SK-N-SH (cell line): ENCODE data around the gene C10orf143. TPM values are rescaled to one million over a fixed set of nuclear protein-coding genes. Genes with fewer than 3 reads are reported as not detected.

Experiments used
- CTCF ChIA-PET: fragments of 300-600, 350-600 bp; formaldehyde crosslinking; extraction: SDS; loops from one replicate; lab custom pipeline; 2021; lab: Yijun Ruan, JAX
- POLR2A ChIA-PET: fragments of 350-600 bp; sonication (Branson Sonifier 250); formaldehyde crosslinking; extraction: SDS; loops from one replicate; lab custom pipeline; 2020; ENCODE audit warnings: antibody characterized with exemption, inconsistent platforms; lab: Yijun Ruan, JAX
- DNase-seq: peaks from one replicate; pipeline ENCODE4 v3.0.0; 2012
- H2AFZ ChIP-seq: fragments of 200-600 bp; sonication (generic); 2 replicates; pipeline ENCODE4 v1.8.1; 2016; ENCODE audit warnings: antibody characterized with exemption, mild to moderate bottlenecking, low read depth
- H3F3A ChIP-seq: fragments of 200-600 bp; sonication (generic); replicated peaks from 2 replicates; pipeline ENCODE3; 2016; ENCODE audit warnings: antibody characterized with exemption, mild to moderate bottlenecking; ENCODE audit not compliant: insufficient read depth
- H3K27ac ChIP-seq, 2 experiments: fragments of 200-500 bp in 1 of 2; fragments of 200-600 bp in 1 of 2; sonication (Bioruptor generic) in 1 of 2; sonication (generic), shearing (Covaris generic) in 1 of 2; 2 replicates each; pipeline versions ENCODE4 v1.5.1 to v1.6.1; 2014 to 2016; ENCODE audit warnings: low read depth in 2 of 2, inconsistent platforms in 1 of 2, low read length in 1 of 2, mild to moderate bottlenecking in 1 of 2, mixed read lengths in 1 of 2
- H3K27me3 ChIP-seq: fragments of 200-600 bp; sonication (generic), shearing (Covaris generic); 2 replicates; pipeline ENCODE4 v1.6.1; 2016; ENCODE audit warnings: mixed run types; ENCODE audit not compliant: insufficient read depth
- H3K36me3 ChIP-seq, 2 experiments: fragments of 200-500 bp in 1 of 2; fragments of 200-600 bp in 1 of 2; sonication (Bioruptor generic) in 1 of 2; sonication (generic) in 1 of 2; replicated peaks in 1 of 2; 2 replicates each; pipeline versions ENCODE3 to v1.5.1; 2014 to 2016; ENCODE audit warnings: low read length in 1 of 2, mild to moderate bottlenecking in 1 of 2; ENCODE audit not compliant: insufficient read depth in 2 of 2, control insufficient read depth in 1 of 2
- H3K4me1 ChIP-seq, 2 experiments: fragments of 200-500 bp in 1 of 2; fragments of 200-600 bp in 1 of 2; sonication (Bioruptor generic) in 1 of 2; sonication (generic), shearing (Covaris generic) in 1 of 2; 2 replicates each; pipeline versions ENCODE4 v1.5.1 to v1.6.1; 2014 to 2016; ENCODE audit warnings: low read depth in 1 of 2, low read length in 1 of 2, mixed run types in 1 of 2; ENCODE audit not compliant: insufficient read depth in 2 of 2, control insufficient read depth in 1 of 2
- H3K4me2 ChIP-seq: fragments of 200-600 bp; sonication (generic), shearing (Covaris generic); 2 replicates; pipeline ENCODE4 v1.6.1; 2017; ENCODE audit warnings: mixed run types
- H3K4me3 ChIP-seq, 2 experiments: fragments of 200-500 bp in 1 of 2; fragments of 200-600 bp in 1 of 2; sonication (Bioruptor generic) in 1 of 2; sonication (generic), shearing (Covaris generic) in 1 of 2; 2 replicates each; pipeline versions ENCODE4 v1.5.1 to v1.8.1; 2014 to 2016; ENCODE audit warnings: low read depth in 2 of 2, inconsistent platforms in 1 of 2, low read length in 1 of 2, mild to moderate bottlenecking in 1 of 2, mixed read lengths in 1 of 2, moderate library complexity in 1 of 2
- H3K79me2 ChIP-seq: fragments of 200-600 bp; sonication (generic); 2 replicates; pipeline ENCODE4 v1.8.1; 2017; ENCODE audit warnings: mild to moderate bottlenecking; ENCODE audit not compliant: insufficient read depth
- H3K9ac ChIP-seq: fragments of 200-600 bp; sonication (generic); 2 replicates; pipeline ENCODE4 v1.6.1; 2017; ENCODE audit warnings: mixed run types
- H3K9me2 ChIP-seq: fragments of 200-600 bp; sonication (generic); 2 replicates; pipeline ENCODE4 v1.6.1; 2017; ENCODE audit warnings: mixed run types
- H3K9me3 ChIP-seq: fragments of 200-600 bp; sonication (generic); 2 replicates; pipeline ENCODE4 v1.6.1; 2017; ENCODE audit warnings: mixed run types, mild to moderate bottlenecking, moderate library complexity
- H4K20me1 ChIP-seq: fragments of 200-600 bp; sonication (generic); 2 replicates; pipeline ENCODE4 v1.6.1; 2017; ENCODE audit warnings: mild to moderate bottlenecking, mixed run types; ENCODE audit not compliant: insufficient read depth
- CTCF ChIP-seq: fragments of 200-600 bp; sonication (generic); IDR thresholded peaks from 2 replicates; pipeline ENCODE4 v1.6.1; 2017; ENCODE audit warnings: antibody characterized with exemption, mild to moderate bottlenecking, moderate library complexity
- ELF1 ChIP-seq: IDR thresholded peaks from 2 replicates; pipeline ENCODE4 v1.4.0; 2012
- EP300 ChIP-seq, 2 experiments: IDR thresholded peaks; 2 replicates each; pipeline versions ENCODE4 v1.4.0 to v1.6.1; 2012; ENCODE audit warnings: borderline replicate concordance in 1 of 2, low read depth in 1 of 2, low read length in 1 of 2
- FOXJ3 ChIP-seq: sonication (generic); formaldehyde crosslinking; IDR thresholded peaks from 2 replicates; pipeline ENCODE4 v1.5.1; 2020; ENCODE audit warnings: mild to moderate bottlenecking, missing genetic modification reagents
- FOXM1 ChIP-seq: IDR thresholded peaks from 2 replicates; pipeline ENCODE4 v1.4.0; 2012; ENCODE audit warnings: low read depth, mild to moderate bottlenecking
- NFIC ChIP-seq: IDR thresholded peaks from 2 replicates; pipeline ENCODE4 v1.4.0; 2012; ENCODE audit warnings: borderline replicate concordance
- NRF1 ChIP-seq: IDR thresholded peaks from 2 replicates; pipeline ENCODE4 v1.6.1; 2012; ENCODE audit warnings: low read depth, mild to moderate bottlenecking, low read length
- RFX5 ChIP-seq: IDR thresholded peaks from 2 replicates; pipeline ENCODE4 v1.6.1; 2012; ENCODE audit warnings: mild to moderate bottlenecking, improper control_type of control experiment, low read length
- TCF12 ChIP-seq: IDR thresholded peaks from 2 replicates; pipeline ENCODE4 v1.4.0; 2012
- USF1 ChIP-seq: IDR thresholded peaks from 2 replicates; pipeline ENCODE4 v1.4.0; 2012; ENCODE audit warnings: low read depth, borderline replicate concordance
- WGBS: methylation state at CpG from one replicate; pipeline ENCODE4 v1.1.6; 2017; ENCODE audit warnings: low lambda C conversion rate; 5-methylcytosine and 5-hydroxymethylcytosine counted together
- polyA plus RNA-seq, 3 experiments: library from polyadenylated mRNA; depleted of rRNA; stranded (reverse); fragments of >200 nt; gene quantifications; 2 replicates each; pipeline ENCODE4 v1.2.3, GENCODE V29; 2012

Gene C10orf143
- polyA plus RNA-seq, 1 of the 3 experiments (the other 2 are of a cell fraction): 2.2 TPM

- no peak for TF ChIP-seq USF1
- no peak for TF ChIP-seq ELF1
Measured at GRCh38 chr10:130016095-130016494, 94.5 kb downstream of the C10orf143 start (continued).

GRCh38 chr10:130015075-130015695, 95.4 kb downstream of the C10orf143 start:
- Histone ChIP-seq H3K4me2 (no peak overlapping the region), H3K9me2 (no peaks in the 10 kb centered on the region), H3K36me3 (no peaks in the 10 kb centered on the region), H3K9ac (no peak overlapping the region), H2AFZ (no peak overlapping the region), H3F3A (no peaks in the 10 kb centered on the region), H3K9me3 (no peaks in the 10 kb centered on the region), H4K20me1 (no peaks in the 10 kb centered on the region), H3K79me2 (no peaks in the 10 kb centered on the region), H3K4me1 (no peaks in the 10 kb centered on the region), H3K27ac (no peak overlapping the region), H3K27me3 (no peaks in the 10 kb centered on the region), H3K4me3 (no peak overlapping the region)
- WGBS: 52% methylated on average over 20 of the region's 22 CpGs
- ChIA-PET POLR2A (no interaction called here), CTCF (interaction anchor here (1.5 kb wide), 1 partner anchor 14 kb away, joined by 4 read pairs; no protein-coding TSS in a partner anchor)
- DNase-seq: no peak
- TF ChIP-seq EP300 (IDR thresholded peaks at IDR 0.05; ENCODE audit: borderline replicate concordance in 1 of 2, low read depth in 1 of 2, low read length in 1 of 2): no peak
- TF ChIP-seq NFIC: no peak

GRCh38 chr10:130014263-130015074, 96.2 kb downstream of the C10orf143 start:
- TF ChIP-seq RFX5: no peak
- TF ChIP-seq CTCF: no peak
- TF ChIP-seq EP300 (IDR thresholded peaks at IDR 0.05; ENCODE audit: borderline replicate concordance in 1 of 2, low read depth in 1 of 2, low read length in 1 of 2): no peak
- no peak for TF ChIP-seq TCF12
- TF ChIP-seq NRF1: no peak
- no peak for TF ChIP-seq FOXJ3
- TF ChIP-seq FOXM1: no peak
- no peaks in the 10 kb centered on the region for H4K20me1 ChIP-seq
- no peak overlapping the region for H3K4me3 ChIP-seq
- no peaks in the 10 kb centered on the region for H3K4me1 ChIP-seq
- H3K4me2 ChIP-seq: no peak overlapping the region
- no peaks in the 10 kb centered on the region for H3K36me3 ChIP-seq
- POLR2A ChIA-PET: no interaction called here
- CTCF ChIA-PET: no interaction called here
- no peaks in the 10 kb centered on the region for H3K79me2 ChIP-seq
- WGBS: 65% methylated on average over 30 of the region's 35 CpGs
- H3K9me2 ChIP-seq: no peaks in the 10 kb centered on the region
- H3K27ac ChIP-seq: no peak overlapping the region
- H3K27me3 ChIP-seq: no peaks in the 10 kb centered on the region
- no peak overlapping the region for H3K9ac ChIP-seq
- H2AFZ ChIP-seq: no peak overlapping the region
- H3K9me3 ChIP-seq: no peaks in the 10 kb centered on the region
- no peak for DNase-seq
- H3F3A ChIP-seq: no peaks in the 10 kb centered on the region

Other genes with a start within 250 kb of the C10orf143 start
- gene EBF3, start 146.6 kb downstream of the C10orf143 start, polyA plus RNA-seq (2012; rRNA removed): not detected in 2 replicates
- 88.1 and 93.8 TPM in 2 replicates for gene GLRX3, start 25.6 kb upstream of the C10orf143 start, polyA plus RNA-seq (2012; rRNA removed)